NCI-H82 treated with DMSO at 0.1 percent for 48 hours (cell line): ENCODE data around the gene PTGFRN.
"Not testable (repeated sequence)": the region's sequence is repeated elsewhere in the genome, so short reads cannot be mapped to it uniquely, and the experiment has no call there.

Source experiments
- DNase-seq: peaks from one replicate; lab custom pipeline; 2025; ENCODE audit not compliant: unreplicated experiment; lab: John Stamatoyannopoulos, UW

PTGFRN gene

GRCh38 chr1:116915086-116915661, 5.5 kb downstream of the PTGFRN start:
- DNase-seq: no peak

GRCh38 chr1:116916002-116916401, 6.3 kb downstream of the PTGFRN start:
- no peak for DNase-seq

GRCh38 chr1:116916533-116917445, 7.1 kb downstream of the PTGFRN start:
- DNase-seq: no peak

GRCh38 chr1:116918714-116919357, 9.1 kb downstream of the PTGFRN start:
- no peak for DNase-seq

GRCh38 chr1:116919802-116920201, 10.1 kb downstream of the PTGFRN start:
- DNase-seq: no peak

- no peak for DNase-seq
These were observed 10.5 kb downstream of the PTGFRN start for GRCh38 chr1:116920211-116920610.

- no peak for DNase-seq
These were observed 11.7 kb downstream of the PTGFRN start for GRCh38 chr1:116921301-116921885.

- no peak for DNase-seq
These were observed 12.2 kb downstream of the PTGFRN start for GRCh38 chr1:116921937-116922336.

GRCh38 chr1:116923421-116923820, 13.7 kb downstream of the PTGFRN start:
- DNase-seq: no peak

GRCh38 chr1:116927049-116927798, 17.5 kb downstream of the PTGFRN start:
- no peak for DNase-seq

GRCh38 chr1:116929961-116930592, 20.4 kb downstream of the PTGFRN start:
- no peak for DNase-seq

GRCh38 chr1:116931016-116931918, 21.6 kb downstream of the PTGFRN start:
- no peak for DNase-seq

GRCh38 chr1:116933606-116934515, 24.1 kb downstream of the PTGFRN start:
- DNase-seq: no peak

GRCh38 chr1:116934586-116935207, 25.0 kb downstream of the PTGFRN start:
- no peak for DNase-seq

- DNase-seq: no peak
These were observed 28.5 kb downstream of the PTGFRN start for GRCh38 chr1:116938216-116938615.

GRCh38 chr1:116939780-116940543, 30.2 kb downstream of the PTGFRN start:
- not testable (repeated sequence) for DNase-seq
